KMS-11 (cell line): ENCODE measurements around the gene PREP.

Experiments used
- H2AFZ ChIP-seq: fragments of 200-600 bp; sonication (generic); 2 replicates; pipeline ENCODE4 v1.6.1; 2016; ENCODE audit warnings: antibody characterized with exemption, mixed run types, low read depth
- H3K27ac ChIP-seq: fragments of 200-600 bp; sonication (generic); 2 replicates; pipeline ENCODE4 v1.6.1; 2016; ENCODE audit warnings: mild to moderate bottlenecking, mixed run types
- H3K27me3 ChIP-seq: fragments of 200-600 bp; sonication (generic); 2 replicates; pipeline ENCODE4 v1.6.1; 2017; ENCODE audit warnings: mild to moderate bottlenecking, low read depth, mixed run types, moderate library complexity; ENCODE audit not compliant: insufficient read depth
- H3K36me3 ChIP-seq: fragments of 200-600 bp; sonication (generic); 2 replicates; pipeline ENCODE4 v1.6.1; 2017; ENCODE audit warnings: mild to moderate bottlenecking, mixed run types; ENCODE audit not compliant: insufficient read depth
- H3K4me1 ChIP-seq: fragments of 200-600 bp; sonication (generic); 2 replicates; pipeline ENCODE4 v1.6.1; 2016; ENCODE audit warnings: mild to moderate bottlenecking, low read depth, mixed run types; ENCODE audit not compliant: poor library complexity, severe bottlenecking
- H3K4me2 ChIP-seq: fragments of 200-600 bp; sonication (generic); 2 replicates; pipeline ENCODE4 v1.7.0; 2016; ENCODE audit warnings: mild to moderate bottlenecking, mixed run types
- H3K4me3 ChIP-seq: fragments of 200-600 bp; sonication (generic); IDR thresholded peaks from 2 replicates; pipeline ENCODE4 v1.6.1; 2017; ENCODE audit warnings: low read depth, low read length, mixed read lengths; ENCODE audit not compliant: insufficient read depth
- H3K79me2 ChIP-seq: fragments of 200-600 bp; sonication (generic); 2 replicates; pipeline ENCODE4 v1.6.1; 2016; ENCODE audit warnings: low read depth, mixed run types; ENCODE audit not compliant: insufficient read depth
- H3K9ac ChIP-seq: fragments of 200-600 bp; sonication (generic); 2 replicates; pipeline ENCODE4 v1.6.1; 2016; ENCODE audit warnings: mild to moderate bottlenecking, mixed run types
- H4K20me1 ChIP-seq: fragments of 200-600 bp; sonication (generic); 2 replicates; pipeline ENCODE4 v1.6.1; 2016; ENCODE audit warnings: mild to moderate bottlenecking, mixed run types; ENCODE audit not compliant: insufficient read depth
- CTCF ChIP-seq: fragments of 200-600 bp; sonication (generic); conservative IDR thresholded peaks from 2 replicates; pipeline ENCODE4 v1.6.1; 2017; ENCODE audit warnings: low read depth, mild to moderate bottlenecking, antibody characterized with exemption, low read length, moderate library complexity, mixed read lengths

Gene PREP

GRCh38 chr6:105304366-105304765, 98.5 kb downstream of the PREP start:
- H2AFZ ChIP-seq, result no peak overlapping the region
- no peaks in the 10 kb centered on the region for H3K36me3 ChIP-seq
- H3K9ac ChIP-seq, result no peak overlapping the region
- no peaks in the 10 kb centered on the region for H3K27me3 ChIP-seq
- TF ChIP-seq CTCF, result no peak
- H3K79me2 ChIP-seq, result no peaks in the 10 kb centered on the region
- no peaks in the 10 kb centered on the region for H4K20me1 ChIP-seq
- no peak overlapping the region for H3K4me2 ChIP-seq
- no peak overlapping the region for H3K27ac ChIP-seq
- H3K4me3 ChIP-seq, result no peak overlapping the region
- no peaks in the 10 kb centered on the region for H3K4me1 ChIP-seq

- Histone ChIP-seq H3K36me3 (no peaks in the 10 kb centered on the region), H3K27me3 (no peaks in the 10 kb centered on the region), H2AFZ (no peak overlapping the region), H3K79me2 (no peaks in the 10 kb centered on the region), H3K4me2 (no peak overlapping the region), H4K20me1 (no peaks in the 10 kb centered on the region), H3K27ac (no peak overlapping the region), H3K9ac (no peak overlapping the region), H3K4me3 (no peak overlapping the region), H3K4me1 (no peaks in the 10 kb centered on the region)
- no peak for TF ChIP-seq CTCF
Observed at GRCh38 chr6:105302617-105303128, 100.2 kb downstream of the PREP start.

DNA sequence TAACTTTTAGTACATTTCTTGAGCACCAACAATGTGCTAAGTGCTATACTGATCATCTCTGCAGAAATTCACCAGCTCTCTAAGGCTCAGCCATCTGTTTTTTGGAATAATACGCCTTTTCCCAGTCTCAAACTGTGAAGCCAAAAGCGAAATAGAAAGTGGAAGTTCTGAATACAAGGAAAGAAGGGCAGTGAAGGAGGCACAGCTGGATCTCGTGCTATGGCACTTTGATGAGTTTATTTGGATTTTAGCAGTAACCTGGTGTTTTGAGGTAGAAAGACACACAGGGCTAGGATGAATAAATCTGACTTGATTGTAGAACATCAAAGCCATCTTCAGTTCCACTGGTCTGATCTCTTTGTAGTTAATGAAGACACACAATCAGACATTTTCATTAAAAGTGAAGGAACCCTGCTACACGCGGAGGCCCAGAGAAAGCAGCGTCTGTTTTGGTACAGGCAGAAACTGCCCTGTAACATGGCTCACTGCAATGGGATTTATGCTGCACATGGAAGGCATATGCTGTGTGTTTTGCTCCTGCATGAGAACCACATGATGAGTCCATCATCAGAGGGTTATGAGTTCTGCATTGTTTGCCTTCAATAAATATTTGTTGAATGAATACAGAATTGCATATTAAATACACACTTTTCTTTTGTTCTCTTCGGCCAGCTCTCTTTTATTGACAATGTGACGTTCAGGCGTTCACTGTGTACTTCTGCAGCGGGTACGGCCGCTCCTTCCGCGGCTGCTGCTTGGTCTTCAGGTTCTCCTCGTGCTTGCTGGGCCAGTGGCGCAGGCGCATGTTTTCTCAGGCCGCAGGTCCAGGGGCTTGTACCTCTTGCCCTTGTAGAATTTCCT, 100.9 kb downstream of the PREP start:
- Histone ChIP-seq H3K27ac (no peak overlapping the region), H3K4me1 (no peaks in the 10 kb centered on the region), H4K20me1 (no peaks in the 10 kb centered on the region), H3K36me3 (no peaks in the 10 kb centered on the region), H3K27me3 (no peaks in the 10 kb centered on the region), H3K4me2 (no peak overlapping the region), H3K79me2 (no peaks in the 10 kb centered on the region), H2AFZ (no peak overlapping the region), H3K4me3 (no peak overlapping the region), H3K9ac (no peak overlapping the region)
- TF ChIP-seq CTCF, result no peak

DNA sequence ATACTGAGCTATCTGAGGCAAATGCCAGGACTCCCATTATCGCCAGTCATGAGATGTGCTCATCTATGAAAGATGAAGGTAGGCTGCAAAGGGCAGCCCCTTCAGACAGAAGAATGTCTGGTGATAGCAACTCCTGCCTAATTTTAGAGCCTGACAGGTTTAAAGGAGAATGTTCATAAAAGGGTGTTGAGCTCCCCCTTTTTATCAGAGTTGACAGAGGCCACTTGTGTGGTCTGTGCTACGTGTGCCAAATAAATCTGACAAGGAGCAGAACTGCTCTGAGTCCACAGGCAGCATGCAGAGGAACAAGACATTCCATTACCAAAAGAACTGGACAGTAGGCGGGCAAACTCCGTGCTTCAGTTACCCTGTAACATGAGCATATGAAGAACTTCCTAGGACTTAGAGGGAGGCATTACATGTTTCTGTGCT, 101.8 kb downstream of the PREP start:
- H3K9ac ChIP-seq, result no peak overlapping the region
- TF ChIP-seq CTCF, result no peak
- no peaks in the 10 kb centered on the region for H3K4me1 ChIP-seq
- no peak overlapping the region for H3K4me3 ChIP-seq
- H3K36me3 ChIP-seq, result no peaks in the 10 kb centered on the region
- H3K27ac ChIP-seq, result no peak overlapping the region
- no peaks in the 10 kb centered on the region for H3K79me2 ChIP-seq
- no peak overlapping the region for H3K4me2 ChIP-seq
- no peak overlapping the region for H2AFZ ChIP-seq
- no peaks in the 10 kb centered on the region for H4K20me1 ChIP-seq
- H3K27me3 ChIP-seq, result no peaks in the 10 kb centered on the region
